Activated CD4-positive, alpha-beta T cell treated with anti-CD3 and anti-CD28 coated beads for 36 hours (primary cell): ENCODE results near the gene OR5V1. TPM values are rescaled to one million over a fixed set of nuclear protein-coding genes. Genes with fewer than 3 reads are reported as not detected.
"Not testable (repeated sequence)": the region's sequence is repeated elsewhere in the genome, so short reads cannot be mapped to it uniquely, and the experiment has no call there.

Experiments used
- ATAC-seq: fragments of 200-7000 bp; cut with Tn5 transposase; one replicate; pipeline ENCODE4 v1.10.0; 2021; ENCODE audit warnings: mild to moderate bottlenecking, moderate library complexity
- CTCF ChIA-PET: fragments of 350-600 bp; sonication (Branson Sonifier 250); formaldehyde crosslinking; loops from one replicate; lab custom pipeline; 2021; ENCODE audit warnings: antibody characterized with exemption; lab: Charles Lee
- POLR2A ChIA-PET: fragments of 350-600 bp; sonication (Branson Sonifier 250); formaldehyde crosslinking; loops from one replicate; lab custom pipeline; 2021; ENCODE audit warnings: antibody characterized with exemption, inconsistent platforms; lab: Charles Lee
- DNase-seq: peaks from one replicate; pipeline ENCODE4 v3.0.0-alpha.2; 2020
- H3K27ac Mint-ChIP-seq: one replicate; pipeline ENCODE4 v1.8.0; 2021; ENCODE audit warnings: mixed read lengths
- H3K27me3 Mint-ChIP-seq: one replicate; pipeline ENCODE4 v1.8.0; 2021; ENCODE audit warnings: mixed read lengths
- H3K36me3 Mint-ChIP-seq: one replicate; pipeline ENCODE4 v1.8.0; 2021; ENCODE audit warnings: low read depth, mixed read lengths
- H3K4me1 Mint-ChIP-seq: one replicate; pipeline ENCODE4 v1.8.0; 2021; ENCODE audit warnings: mixed read lengths
- H3K4me3 Mint-ChIP-seq: one replicate; pipeline ENCODE4 v1.8.0; 2021; ENCODE audit warnings: mild to moderate bottlenecking, moderate library complexity, mixed read lengths
- H3K9me3 Mint-ChIP-seq: one replicate; pipeline ENCODE4 v1.8.0; 2021; ENCODE audit warnings: low read depth, mixed read lengths
- intact Hi-C, 2 experiments: fragments of 100-400 bp; cut with DNase I in 1 of 2; cut with micrococcal nuclease in 1 of 2; formaldehyde crosslinking; loops; one replicate each; pipeline versions ENCODE4 v1.14.2 to v1.15.1; 2022 to 2024; cut with DNase I, micrococcal nuclease
- total RNA-seq, 2 experiments: library from RNA; stranded (reverse); gene quantifications; one replicate each; pipeline ENCODE4 v1.2.3, GENCODE V29; 2021

OR5V1 gene
- total RNA-seq, 2 experiments from 2014 or later: not detected

DNA sequence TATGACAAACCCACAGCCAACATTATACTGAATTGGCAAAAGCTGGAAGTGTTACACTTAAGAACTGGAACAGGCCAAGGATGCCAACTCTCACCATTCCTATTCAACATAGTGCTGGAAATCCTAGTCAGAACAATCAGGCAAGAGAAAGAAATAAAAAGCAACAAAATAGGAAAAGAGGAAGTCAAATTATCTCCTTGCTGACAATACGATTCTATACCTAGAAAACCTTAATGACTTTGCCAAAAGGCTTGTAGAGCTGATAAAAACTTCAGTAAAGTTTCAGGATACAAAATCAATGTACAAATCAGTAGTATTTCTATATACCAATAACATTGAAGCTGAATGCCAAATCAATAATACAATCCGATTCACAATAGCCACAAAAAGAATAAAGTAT, 32.4 kb downstream of the OR5V1 start:
- Mint-ChIP-seq H3K4me3 (no peak overlapping the region), H3K4me1 (no peaks in the 10 kb centered on the region), H3K36me3 (no peaks in the 10 kb centered on the region), H3K27me3 (peaks cover 45% of the 10 kb centered on the region), H3K27ac (no peak overlapping the region), H3K9me3 (peaks cover 4% of the 10 kb centered on the region)
- CTCF ChIA-PET: no interaction called here
- intact Hi-C loops: no loop called here
- POLR2A ChIA-PET: no interaction called here
- no peak for ATAC-seq
- DNase-seq: no peak

DNA sequence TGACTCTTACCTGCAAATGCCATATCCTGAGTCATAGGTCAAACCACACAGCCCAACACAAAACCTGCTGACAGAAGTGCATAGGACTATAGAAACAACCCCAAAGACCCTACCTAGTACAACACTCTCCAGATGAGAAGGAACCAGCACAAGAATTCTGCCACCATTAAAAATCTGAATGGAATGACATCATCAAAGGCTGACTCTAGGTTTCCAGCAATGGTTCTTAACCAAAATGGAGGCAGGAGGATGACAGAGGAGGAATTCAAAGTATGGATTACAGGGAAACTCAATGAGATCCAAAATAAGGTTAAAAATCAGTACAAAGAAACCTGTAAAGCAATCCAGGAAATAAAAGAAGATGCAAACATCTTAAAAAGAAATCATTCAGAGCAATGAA, 36.0 kb downstream of the OR5V1 start:
- Mint-ChIP-seq H3K27me3 (peaks cover 45% of the 10 kb centered on the region), H3K36me3 (no peaks in the 10 kb centered on the region), H3K27ac (no peak overlapping the region), H3K9me3 (peaks cover 4% of the 10 kb centered on the region), H3K4me1 (no peaks in the 10 kb centered on the region), H3K4me3 (no peak overlapping the region)
- ATAC-seq: no peak
- ChIA-PET CTCF (interaction anchor here (0.6 to 1.0 kb wide), 3 partner anchors 8 to 17 kb away, joined by 3 read pairs; no protein-coding TSS in a partner anchor), POLR2A (no interaction called here)
- intact Hi-C loops: no loop called here
- DNase-seq: no peak

DNA sequence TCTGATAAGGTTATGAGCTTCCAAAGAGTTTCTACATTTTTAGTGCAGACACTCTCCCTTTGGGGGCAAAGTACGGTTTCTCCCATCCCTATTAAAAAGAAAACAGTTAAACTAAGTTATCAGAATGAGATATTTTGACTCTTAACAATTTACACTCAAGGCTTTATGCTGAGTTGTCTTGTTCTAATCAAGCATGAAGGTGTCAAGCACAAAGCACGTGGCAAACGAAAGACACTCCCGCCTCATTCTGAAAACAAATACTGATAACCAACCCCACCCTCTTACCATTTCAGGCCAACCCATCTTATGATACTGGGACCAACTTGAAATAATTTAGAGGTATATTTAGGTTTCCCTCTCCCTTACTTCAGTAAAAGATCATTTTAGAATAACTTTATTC, 42.9 kb downstream of the OR5V1 start:
- CTCF ChIA-PET: no interaction called here
- no peak overlapping the region for H3K4me3 Mint-ChIP-seq
- intact Hi-C loops: no loop called here
- H3K4me1 Mint-ChIP-seq: no peaks in the 10 kb centered on the region
- DNase-seq: no peak
- POLR2A ChIA-PET: no interaction called here
- H3K9me3 Mint-ChIP-seq: no peaks in the 10 kb centered on the region
- ATAC-seq: no peak
- no peak overlapping the region for H3K27ac Mint-ChIP-seq
- H3K27me3 Mint-ChIP-seq: peaks cover 36% of the 10 kb centered on the region
- no peaks in the 10 kb centered on the region for H3K36me3 Mint-ChIP-seq

DNA sequence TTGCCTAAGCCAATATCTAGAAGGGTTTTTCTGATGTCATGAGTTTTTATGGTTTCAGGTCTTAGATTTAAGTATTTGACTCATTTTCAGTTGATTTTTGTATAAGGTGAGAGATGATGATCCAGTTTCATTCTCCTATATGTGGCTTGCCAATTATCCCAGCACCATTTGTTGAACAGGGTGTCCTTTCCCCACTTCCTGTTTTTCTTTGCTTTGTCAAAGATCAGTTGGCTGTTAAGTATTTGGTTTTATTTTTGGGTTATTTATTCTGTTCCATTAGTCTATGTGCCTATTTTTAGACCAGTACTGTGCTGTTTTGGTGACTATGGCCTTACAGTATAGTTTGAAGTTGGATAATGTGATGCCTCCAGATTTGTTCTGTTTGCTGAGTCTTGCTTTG, 45.3 kb downstream of the OR5V1 start:
- POLR2A ChIA-PET, intact Hi-C loops, H3K9me3 Mint-ChIP-seq, H3K36me3 Mint-ChIP-seq, DNase-seq, H3K4me3 Mint-ChIP-seq, CTCF ChIA-PET, ATAC-seq, H3K27ac Mint-ChIP-seq, H3K4me1 Mint-ChIP-seq: not testable (repeated sequence)
- H3K27me3 Mint-ChIP-seq: peaks cover 28% of the 10 kb centered on the region

DNA sequence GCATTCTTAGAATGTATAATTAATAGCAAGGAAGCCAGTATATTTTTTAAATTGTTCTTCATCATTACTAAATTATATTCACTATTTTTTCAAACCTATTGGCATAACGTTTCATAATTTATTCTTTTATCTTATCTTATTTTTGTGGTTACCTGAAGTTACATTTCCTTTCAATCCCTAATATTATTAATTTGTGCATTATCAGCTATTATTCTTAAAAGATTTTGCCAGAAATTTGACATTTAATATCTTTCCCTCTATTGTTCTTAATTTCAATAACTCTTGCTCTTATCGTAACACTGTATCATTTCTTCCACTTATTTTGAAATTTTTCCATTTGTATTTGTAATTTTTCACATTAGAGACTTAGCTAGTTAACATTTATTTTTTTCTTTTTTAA, 48.7 kb downstream of the OR5V1 start:
- Mint-ChIP-seq H3K27ac (no peak overlapping the region), H3K4me1 (no peaks in the 10 kb centered on the region), H3K4me3 (no peak overlapping the region), H3K36me3 (no peaks in the 10 kb centered on the region), H3K27me3 (peaks cover 18% of the 10 kb centered on the region), H3K9me3 (no peaks in the 10 kb centered on the region)
- DNase-seq: no peak
- ChIA-PET POLR2A (no interaction called here), CTCF (interaction anchor here (0.6 to 1.9 kb wide), 3 partner anchors 12 to 683 kb away, joined by 3 to 4 read pairs (median 3); no protein-coding TSS in a partner anchor)
- no peak for ATAC-seq
- intact Hi-C loops: no loop called here

Other genes starting within 250 kb of the OR5V1 start
- not detected for gene OR2J2, start 198.0 kb downstream of the OR5V1 start, total RNA-seq
- not detected for gene OR14J1, start 67.2 kb downstream of the OR5V1 start, total RNA-seq
- gene OR12D3, start 6.4 kb upstream of the OR5V1 start, total RNA-seq: not detected
- not detected for gene OR12D2, start 26.8 kb upstream of the OR5V1 start, total RNA-seq
- gene OR12D1, start 46.1 kb upstream of the OR5V1 start, total RNA-seq: not detected
- not detected for gene OR10C1, start 70.4 kb upstream of the OR5V1 start, total RNA-seq
- gene OR11A1, start 88.2 kb upstream of the OR5V1 start, total RNA-seq: not detected
- not detected for gene OR2H1, start 88.3 kb upstream of the OR5V1 start, total RNA-seq
- not detected for gene MAS1L, start 119.1 kb upstream of the OR5V1 start, total RNA-seq
- gene UBD, start 190.9 kb upstream of the OR5V1 start, total RNA-seq: under 1 TPM in 1 of 2 experiments, not detected in 1; 0.32 TPM
- gene OR2H2, start 216.3 kb upstream of the OR5V1 start, total RNA-seq: not detected